Ovary (tissue), 9 donors: ENCODE data around the gene C1orf21. TPM values are rescaled to one million over a fixed set of nuclear protein-coding genes. Genes with fewer than 3 reads are reported as not detected.

Source experiments
- DNase-seq, 5 donors: peaks; one replicate each; pipeline ENCODE4 v3.0.0-alpha.2; 2019 to 2020
- H3K27ac ChIP-seq, 2 donors: fragments of 200-600 bp; one replicate each; pipeline versions ENCODE4 v1.5.1 to v1.8.0; 2019 to 2022
- H3K27me3 ChIP-seq: fragments of 200-600 bp; one replicate; pipeline ENCODE4 v1.8.0; 2022
- H3K36me3 ChIP-seq: fragments of 200-600 bp; sonication (generic); one replicate; pipeline ENCODE4 v1.5.1; 2019
- H3K4me1 ChIP-seq: one replicate; pipeline ENCODE4 v1.8.1; 2013; ENCODE audit warnings: mild to moderate bottlenecking, moderate library complexity; ENCODE audit not compliant: insufficient read depth
- H3K4me3 ChIP-seq: fragments of 200-600 bp; sonication (generic); one replicate; pipeline ENCODE4 v1.5.1; 2017
- H3K9me3 ChIP-seq, 2 donors: fragments of 200-600 bp in 1 of 2; sonication (generic) in 1 of 2; one replicate each; pipeline versions ENCODE4 v1.5.1 to v1.8.1; 2013 to 2019; ENCODE audit warnings: mild to moderate bottlenecking in 1 of 2, moderate library complexity in 1 of 2
- EP300 ChIP-seq: sonication (generic); formaldehyde crosslinking; IDR thresholded peaks from one replicate; pipeline ENCODE4 v1.6.1; 2017; ENCODE audit warnings: antibody characterized with exemption
- POLR2A ChIP-seq: fragments of 450-650 bp; IDR thresholded peaks from one replicate; pipeline ENCODE4 v1.6.1; 2017; ENCODE audit warnings: antibody characterized with exemption, mild to moderate bottlenecking, moderate library complexity
- WGBS, 3 donors: extraction: QIAGEN DNeasy Blood & Tissue Kit in 1 of 3; methylation state at CpG; one replicate each; pipeline versions ENCODE4 v1.1.5 to v1.1.7; 2013 to 2017; 5-methylcytosine and 5-hydroxymethylcytosine counted together
- intact Hi-C, 4 donors: fragments of 100-400 bp; cut with DNase I; formaldehyde crosslinking; loops; one replicate each; pipeline versions ENCODE4 v1.11.0 to v1.15.1; 2022 to 2023
- polyA plus RNA-seq, 2 donors: library from polyadenylated mRNA; stranded (reverse); fragments of 200-250 nt in 1 of 2; fragments of 350-450 nt in 1 of 2; fragmentation: Illumina TruSeq in 1 of 2; extraction: RNeasy Lipid Tissue Mini Kit (QIAGEN cat#74804) in 1 of 2; gene quantifications; one replicate each; pipeline ENCODE4 v1.2.3, GENCODE V29; 2013 to 2014
- total RNA-seq, 7 donors: library from RNA; depleted of rRNA in 2 of 7; stranded (reverse); fragments of >200 nt in 2 of 7; fragmentation: NEBNext Ultra II Directional in 3 of 7; extraction: Animal tissue kit (Norgen Biotek cat#: 25700) in 3 of 7; gene quantifications; one replicate each; pipeline versions ENCODE4 v1.1.0 to v1.2.4, GENCODE V29; 2016 to 2023
- TF ChIP-seq, protein P1 (sequence below), 3 donors: fragments of 450-650 bp in 2 of 3; fragments of 200-600 bp in 1 of 3; IDR thresholded peaks; one replicate each; pipeline versions ENCODE4 v1.5.1 to v1.8.0; 2016 to 2022; ENCODE audit warnings: antibody characterized with exemption in 3 of 3, mild to moderate bottlenecking in 1 of 3
- donor health status: DM: no; HTN: no; CAD: no; lungs with moderate emphysema.
- donor health status: DM: no; HTN: no; CAD: no.
- donor health status: Bipolar disorder and iron deficiency.
- donor health status: DM: yes; HTN: yes; CAD: no.
- donor health status: DM: no; HTN: no; CAD: no.
- donor health status: DM: yes; HTN: yes; CAD: no.

The C1orf21 gene
- total and polyA plus RNA-seq, 9 donors = 22.9 to 108 (median 59.4) TPM

- H3K4me1 ChIP-seq = no peaks in the 10 kb centered on the region
- 93 to 95% (median 94%) methylated on average over 7 of the region's 7 CpGs for WGBS, 3 donors
Observed at GRCh38 chr1:184426278-184426674, 39.4 kb downstream of the C1orf21 start.

GRCh38 chr1:184427722-184428121 is 40.9 kb downstream of the C1orf21 start:
- Histone ChIP-seq H3K27me3 (no peaks in the 10 kb centered on the region), H3K4me1 (no peaks in the 10 kb centered on the region), H3K4me3 (no peak overlapping the region), H3K36me3 (no peaks in the 10 kb centered on the region), H3K27ac (no peak overlapping the region), H3K9me3 (no peaks in the 10 kb centered on the region)
- DNase-seq = no peak
- intact Hi-C loops = no loop called here
- 91 to 92% (median 91%) methylated on average over 2 of the region's 2 CpGs for WGBS, 3 donors
- TF ChIP-seq POLR2A = no peak
- no peak for TF ChIP-seq EP300
- TF ChIP-seq, protein P1, sequence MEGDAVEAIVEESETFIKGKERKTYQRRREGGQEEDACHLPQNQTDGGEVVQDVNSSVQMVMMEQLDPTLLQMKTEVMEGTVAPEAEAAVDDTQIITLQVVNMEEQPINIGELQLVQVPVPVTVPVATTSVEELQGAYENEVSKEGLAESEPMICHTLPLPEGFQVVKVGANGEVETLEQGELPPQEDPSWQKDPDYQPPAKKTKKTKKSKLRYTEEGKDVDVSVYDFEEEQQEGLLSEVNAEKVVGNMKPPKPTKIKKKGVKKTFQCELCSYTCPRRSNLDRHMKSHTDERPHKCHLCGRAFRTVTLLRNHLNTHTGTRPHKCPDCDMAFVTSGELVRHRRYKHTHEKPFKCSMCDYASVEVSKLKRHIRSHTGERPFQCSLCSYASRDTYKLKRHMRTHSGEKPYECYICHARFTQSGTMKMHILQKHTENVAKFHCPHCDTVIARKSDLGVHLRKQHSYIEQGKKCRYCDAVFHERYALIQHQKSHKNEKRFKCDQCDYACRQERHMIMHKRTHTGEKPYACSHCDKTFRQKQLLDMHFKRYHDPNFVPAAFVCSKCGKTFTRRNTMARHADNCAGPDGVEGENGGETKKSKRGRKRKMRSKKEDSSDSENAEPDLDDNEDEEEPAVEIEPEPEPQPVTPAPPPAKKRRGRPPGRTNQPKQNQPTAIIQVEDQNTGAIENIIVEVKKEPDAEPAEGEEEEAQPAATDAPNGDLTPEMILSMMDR (IDR thresholded peaks at IDR 0.05) = no peak

More at GRCh38 chr1:184426278-184426674, 39.4 kb downstream of the C1orf21 start:
- Histone ChIP-seq H3K4me3 (no peak overlapping the region), H3K36me3 (no peaks in the 10 kb centered on the region), H3K27me3 (no peaks in the 10 kb centered on the region), H3K9me3 (no peaks in the 10 kb centered on the region), H3K27ac (no peak overlapping the region)
- DNase-seq = no peak
- TF ChIP-seq EP300 (no peak), POLR2A (no peak)
- TF ChIP-seq, protein P1 (IDR thresholded peaks at IDR 0.05) = no peak
- intact Hi-C loops = no loop called here

DNA sequence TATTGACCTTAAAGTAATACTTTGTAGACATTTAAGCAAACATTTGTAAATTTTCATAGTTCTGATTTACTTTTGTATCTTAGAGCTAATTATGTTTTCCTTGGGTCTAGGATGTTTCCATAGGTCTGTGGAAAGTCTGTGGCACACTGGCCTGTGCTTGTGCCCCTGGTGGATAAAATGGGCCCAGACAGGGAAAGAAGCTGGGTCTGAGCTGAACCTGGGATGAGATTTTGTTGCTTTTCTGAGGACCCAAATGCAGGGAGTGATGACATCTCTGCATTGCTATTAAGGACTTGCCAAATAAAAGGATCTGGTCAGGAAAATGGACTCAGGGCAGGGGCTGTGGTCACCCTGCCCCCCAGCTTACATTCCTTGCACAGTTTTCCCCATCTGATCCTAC is 41.8 kb downstream of the C1orf21 start:
- no peak overlapping the region for H3K4me3 ChIP-seq
- no peaks in the 10 kb centered on the region for H3K27me3 ChIP-seq
- TF ChIP-seq, protein P1 (IDR thresholded peaks at IDR 0.05) = no peak
- TF ChIP-seq EP300 = no peak
- no peak for TF ChIP-seq POLR2A
- DNase-seq = no peak
- H3K9me3 ChIP-seq = no peaks in the 10 kb centered on the region
- no peak overlapping the region for H3K27ac ChIP-seq
- H3K36me3 ChIP-seq = no peaks in the 10 kb centered on the region
- no peaks in the 10 kb centered on the region for H3K4me1 ChIP-seq
- intact Hi-C loops = no loop called here

DNA sequence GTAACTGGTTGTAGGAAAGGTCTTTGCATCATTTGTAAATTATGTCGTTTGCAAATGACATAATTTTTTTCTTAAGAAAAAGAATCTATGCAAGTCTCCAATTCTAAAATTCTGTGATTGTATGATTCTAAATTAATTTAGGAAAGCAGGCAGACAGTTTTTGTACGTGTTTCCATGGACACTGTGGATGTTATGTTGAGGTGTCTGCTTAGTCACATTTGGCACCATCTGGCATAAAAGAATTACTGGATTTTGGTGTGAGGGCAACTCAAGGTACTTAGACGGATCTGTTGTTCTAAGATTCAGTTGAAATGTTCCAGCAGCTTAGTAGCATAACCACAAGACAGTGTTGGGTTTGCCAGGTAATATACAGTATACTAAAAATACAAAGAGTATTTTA is 42.5 kb downstream of the C1orf21 start:
- intact Hi-C loops = no loop called here
- Histone ChIP-seq H3K27me3 (no peaks in the 10 kb centered on the region), H3K4me1 (no peaks in the 10 kb centered on the region), H3K4me3 (no peak overlapping the region), H3K9me3 (no peaks in the 10 kb centered on the region), H3K36me3 (no peaks in the 10 kb centered on the region), H3K27ac (no peak overlapping the region)
- DNase-seq = no peak
- 87 to 92% (median 89%) methylated on average over 3 of the region's 3 CpGs for WGBS, 3 donors
- TF ChIP-seq, protein P1 (IDR thresholded peaks at IDR 0.05) = no peak
- TF ChIP-seq POLR2A = no peak
- no peak for TF ChIP-seq EP300
